Astrocyte of the cerebellum (primary cell): ENCODE data around the gene PLPP1.
"Not testable (repeated sequence)": the region's sequence is repeated elsewhere in the genome, so short reads cannot be mapped to it uniquely, and the experiment has no call there.

Experiments used
- DNase-seq: peaks from one replicate; pipeline ENCODE4 v3.0.0-alpha.2; 2011; ENCODE audit warnings: low read depth
- H3K4me3 ChIP-seq: 2 replicates; pipeline ENCODE4 v1.5.1; 2011; ENCODE audit warnings: mild to moderate bottlenecking, low read depth, low read length, moderate library complexity
- CTCF ChIP-seq: IDR thresholded peaks from 2 replicates; pipeline ENCODE4 v1.5.1; 2012; ENCODE audit warnings: low read length, low read depth, moderate library complexity, mild to moderate bottlenecking; ENCODE audit errors: missing control alignments
- in situ Hi-C: cut with HindIII; loops from 2 replicates; pipeline ENCODE4 v1.10.0; 2017; ENCODE audit warnings: low sequenced_read_pairs

PLPP1 gene

GRCh38 chr5:55540525-55540924, 5.8 kb upstream of the PLPP1 start:
- no peak for DNase-seq
- TF ChIP-seq CTCF = no peak

DNA sequence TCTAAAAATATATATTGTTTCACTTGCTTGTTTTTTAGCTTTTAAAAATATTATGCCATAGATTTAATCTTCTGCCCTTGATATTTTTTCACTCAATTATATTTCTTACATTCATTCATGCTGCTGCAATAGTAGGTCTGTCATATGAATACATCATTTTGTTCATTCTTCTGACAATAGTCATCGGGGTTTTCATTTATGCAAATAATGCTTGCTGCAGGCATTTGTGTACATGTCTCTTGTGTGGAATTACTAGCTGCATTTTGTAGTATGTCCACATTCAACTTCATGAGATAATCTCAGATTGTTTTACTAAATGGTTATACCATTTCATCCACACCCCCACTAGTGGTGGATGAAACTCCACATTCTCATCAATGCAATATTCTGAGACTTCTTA, 5.3 kb upstream of the PLPP1 start:
- H3K4me3 ChIP-seq = no peak overlapping the region
- in situ Hi-C loops = no loop called here
- TF ChIP-seq CTCF = no peak
- DNase-seq = no peak

More at GRCh38 chr5:55540525-55540924, 5.8 kb upstream of the PLPP1 start:
- in situ Hi-C loops = no loop called here
- no peak overlapping the region for H3K4me3 ChIP-seq

GRCh38 chr5:55538661-55539060, 3.9 kb upstream of the PLPP1 start:
- TF ChIP-seq CTCF = no peak
- in situ Hi-C loops = no loop called here
- no peak overlapping the region for H3K4me3 ChIP-seq
- no peak for DNase-seq

DNA sequence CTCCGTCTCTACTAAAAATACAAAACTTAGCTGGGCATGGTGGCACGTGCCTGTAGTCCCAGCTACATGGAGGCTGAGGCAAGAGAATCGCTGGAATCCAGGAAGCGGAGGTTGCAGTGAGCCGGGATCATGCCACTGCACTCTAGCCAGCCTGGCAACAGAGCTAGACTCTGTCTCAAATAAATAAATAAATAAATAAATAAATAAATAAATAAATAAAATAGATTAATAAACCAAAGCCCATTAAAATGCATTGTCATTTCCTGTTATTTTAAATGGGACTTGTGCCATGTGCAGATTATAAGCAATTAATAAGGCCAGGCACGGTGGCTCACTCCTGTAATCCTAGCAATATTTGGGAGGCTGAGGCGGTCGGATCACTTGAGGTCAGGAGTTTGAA, 2.6 kb upstream of the PLPP1 start:
- H3K4me3 ChIP-seq, in situ Hi-C loops, DNase-seq: not testable (repeated sequence)

GRCh38 chr5:55535199-55535905, 588 bp upstream of the PLPP1 start:
- DNase-seq = no peak
- H3K4me3 ChIP-seq = peak overlapping the region; percentile 82
- in situ Hi-C loops = no loop called here
- no peak for TF ChIP-seq CTCF

- H3K4me3 ChIP-seq = peak overlapping the region; percentile 82
- in situ Hi-C loops = no loop called here
- peak; percentile 29 for DNase-seq
- TF ChIP-seq CTCF = no peak
Observed at GRCh38 chr5:55533521-55534435, 986 bp downstream of the PLPP1 start.

DNA sequence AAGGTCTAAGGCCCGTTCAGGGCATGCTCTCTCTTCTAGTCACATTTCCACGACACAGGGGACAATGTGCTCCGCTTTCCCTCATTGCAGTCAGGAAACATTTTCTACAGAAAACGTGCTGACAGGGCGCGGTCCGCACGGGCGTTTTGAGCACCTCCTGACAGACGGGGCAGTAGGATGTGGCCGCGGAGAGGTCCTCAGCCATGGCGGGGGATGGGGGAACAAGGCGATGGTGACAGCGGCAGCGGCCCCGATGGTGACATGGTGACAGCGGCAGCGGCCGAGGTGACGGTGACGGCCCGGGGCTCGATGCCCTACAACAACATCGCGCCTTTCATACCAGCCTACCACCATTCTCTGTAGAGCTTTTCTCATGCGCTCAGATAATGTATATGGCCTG, 4.1 kb downstream of the PLPP1 start:
- no peak overlapping the region for H3K4me3 ChIP-seq
- no peak for DNase-seq
- in situ Hi-C loops = no loop called here
- no peak for TF ChIP-seq CTCF
